T-helper 1 cell (primary cell): ENCODE results near the gene PRKAR2B.
"Not testable (repeated sequence)": the region's sequence is repeated elsewhere in the genome, so short reads cannot be mapped to it uniquely, and the experiment has no call there.

ENCODE experiments used
- DNase-seq, 5 donors: peaks; one replicate each; pipeline ENCODE4 v3.0.0-alpha.2; 2012 to 2020

Gene PRKAR2B

GRCh38 chr7:107079212-107079940 is 34.9 kb downstream of the PRKAR2B start:
- DNase-seq = no peak

GRCh38 chr7:107080099-107080505 is 35.6 kb downstream of the PRKAR2B start:
- no peak for DNase-seq

- DNase-seq = no peak
Measured at GRCh38 chr7:107080533-107080932, 36.0 kb downstream of the PRKAR2B start.

- no peak for DNase-seq
Measured at GRCh38 chr7:107085180-107085579, 40.7 kb downstream of the PRKAR2B start.

- no peak for DNase-seq
Measured at GRCh38 chr7:107089627-107090026, 45.1 kb downstream of the PRKAR2B start.

- DNase-seq = no peak
Measured at GRCh38 chr7:107090457-107090856, 46.0 kb downstream of the PRKAR2B start.

GRCh38 chr7:107091306-107091705 is 46.8 kb downstream of the PRKAR2B start:
- no peak for DNase-seq

- not testable (repeated sequence) for DNase-seq
Measured at GRCh38 chr7:107093671-107094070, 49.2 kb downstream of the PRKAR2B start.

- not testable (repeated sequence) for DNase-seq
Measured at GRCh38 chr7:107099154-107099553, 54.6 kb downstream of the PRKAR2B start.

GRCh38 chr7:107100824-107101223 is 56.3 kb downstream of the PRKAR2B start:
- DNase-seq = no peak

- peak in 1 of 5 donors; percentile 12 for DNase-seq
Measured at GRCh38 chr7:107103369-107103768, 58.9 kb downstream of the PRKAR2B start.

- no peak for DNase-seq
Measured at GRCh38 chr7:107104801-107105200, 60.3 kb downstream of the PRKAR2B start.

GRCh38 chr7:107105591-107106245 is 61.2 kb downstream of the PRKAR2B start:
- no peak for DNase-seq

- no peak for DNase-seq
Measured at GRCh38 chr7:107108793-107109371, 64.4 kb downstream of the PRKAR2B start.

- DNase-seq = no peak
Measured at GRCh38 chr7:107109955-107110354, 65.5 kb downstream of the PRKAR2B start.

GRCh38 chr7:107111196-107111595 is 66.7 kb downstream of the PRKAR2B start:
- DNase-seq = no peak

- no peak for DNase-seq
Measured at GRCh38 chr7:107113866-107114265, 69.4 kb downstream of the PRKAR2B start.

- DNase-seq = no peak
Measured at GRCh38 chr7:107115114-107115513, 70.6 kb downstream of the PRKAR2B start.

- DNase-seq = no peak
Measured at GRCh38 chr7:107115762-107116540, 71.4 kb downstream of the PRKAR2B start.

- no peak for DNase-seq
Measured at GRCh38 chr7:107118109-107118900, 73.8 kb downstream of the PRKAR2B start.

- no peak for DNase-seq
Measured at GRCh38 chr7:107119376-107120105, 75.0 kb downstream of the PRKAR2B start.

- DNase-seq = no peak
Measured at GRCh38 chr7:107122486-107122911, 78.0 kb downstream of the PRKAR2B start.
